Measurements from ENCODE around the gene ACSF2.
"Not testable (repeated sequence)": the region's sequence is repeated elsewhere in the genome, so short reads cannot be mapped to it uniquely, and the experiment has no call there.

Gene ACSF2

DNA sequence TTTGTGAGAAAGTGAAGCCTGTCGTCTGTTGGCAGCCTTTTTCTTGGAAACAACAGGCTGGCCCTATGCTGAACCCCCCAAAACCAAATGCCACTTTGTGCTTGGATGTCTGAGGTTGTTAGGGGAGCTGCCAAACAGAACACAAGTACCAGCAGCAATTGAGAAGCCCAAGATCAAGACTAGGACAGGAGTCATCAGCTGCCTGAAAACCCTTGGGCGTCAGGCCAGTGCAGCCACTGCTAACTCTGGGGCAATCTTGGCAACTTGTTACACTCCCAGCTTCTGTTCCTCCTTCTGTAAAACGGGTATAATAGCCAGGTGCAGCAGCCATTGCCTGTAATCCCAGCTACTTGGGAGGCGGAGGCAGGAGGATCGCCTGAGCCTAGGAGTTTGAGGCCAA lies 19.4 kb upstream of the ACSF2 start:
- no peak for TF ChIP-seq Cebpa-rat (IDR thresholded peaks at IDR 0.05)
- H3K9ac ChIP-seq: no peak overlapping the region
- no peaks in the 10 kb centered on the region for H3K9me3 ChIP-seq (replicated peaks in 1 of 11)
- H3K27ac ChIP-seq: no peak overlapping the region
- no peak overlapping the region for H3K4me3 ChIP-seq
- no peaks in the 10 kb centered on the region for H3K4me1 ChIP-seq
- H3K36me3 ChIP-seq: no peaks in the 10 kb centered on the region
- no peaks in the 10 kb centered on the region for H4K20me1 ChIP-seq
- no peak overlapping the region for H3K4me2 ChIP-seq
- no peaks in the 10 kb centered on the region for H3K27me3 ChIP-seq

- Histone ChIP-seq H3K9ac (no peak overlapping the region), H4K20me1 (no peaks in the 10 kb centered on the region), H3K27me3 (no peaks in the 10 kb centered on the region), H3K4me1 (no peaks in the 10 kb centered on the region), H3K27ac (no peak overlapping the region), H3K4me2 (no peak overlapping the region), H3K9me3 (replicated peaks in 1 of 11) (no peaks in the 10 kb centered on the region), H3K4me3 (no peak overlapping the region), H3K36me3 (no peaks in the 10 kb centered on the region)
- TF ChIP-seq Cebpa-rat (IDR thresholded peaks at IDR 0.05): no peak
Measured at GRCh38 chr17:50407921-50408320, 18.1 kb upstream of the ACSF2 start.

- no peak overlapping the region for H3K4me3 ChIP-seq
- TF ChIP-seq Cebpa-rat (IDR thresholded peaks at IDR 0.05): no peak
- no peaks in the 10 kb centered on the region for H3K36me3 ChIP-seq
- no peaks in the 10 kb centered on the region for H3K9me3 ChIP-seq (replicated peaks in 1 of 11)
- no peaks in the 10 kb centered on the region; a peak in 1 of 20 replicates for H3K4me1 ChIP-seq
- no peaks in the 10 kb centered on the region for H4K20me1 ChIP-seq
- H3K4me2 ChIP-seq: no peak overlapping the region
- H3K27me3 ChIP-seq: no peaks in the 10 kb centered on the region
- no peak overlapping the region for H3K27ac ChIP-seq
- no peak overlapping the region for H3K9ac ChIP-seq
Measured at GRCh38 chr17:50412188-50412732, 13.8 kb upstream of the ACSF2 start.

DNA sequence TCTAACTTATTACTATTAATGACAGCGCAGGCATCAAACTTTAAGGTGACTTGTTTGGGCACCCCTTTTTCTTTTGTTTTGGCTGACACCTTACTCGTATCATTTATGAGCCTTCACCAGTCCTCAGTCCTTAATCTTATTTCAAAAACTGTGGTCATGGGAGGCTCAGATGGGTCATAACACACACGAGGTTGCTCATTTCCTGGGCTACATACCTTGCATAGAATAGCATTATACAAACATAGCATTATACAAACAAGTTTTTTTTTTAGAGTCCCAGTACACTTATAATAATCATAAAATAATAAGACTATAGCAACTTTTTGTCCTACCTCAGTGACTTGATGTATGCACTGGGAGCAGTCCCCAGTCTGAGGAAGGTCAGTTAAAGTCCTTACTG lies 11.2 kb upstream of the ACSF2 start:
- Histone ChIP-seq H3K27me3 (no peaks in the 10 kb centered on the region), H3K4me1 (no peaks in the 10 kb centered on the region; a peak in 1 of 20 replicates), H4K20me1 (no peaks in the 10 kb centered on the region), H3K9me3 (replicated peaks in 1 of 11) (peaks cover 0 to 14% (median 14%) of the 10 kb centered on the region in 11 experiments; a peak in 19 of 22 replicates), H3K36me3 (no peaks in the 10 kb centered on the region; a peak in 1 of 22 replicates), H3K4me2 (no peak overlapping the region), H3K9ac (no peak overlapping the region), H3K27ac (no peak overlapping the region), H3K4me3 (no peak overlapping the region)
- TF ChIP-seq Cebpa-rat (IDR thresholded peaks at IDR 0.05): no peak

- H4K20me1 ChIP-seq, H3K4me3 ChIP-seq, H3K36me3 ChIP-seq, H3K9ac ChIP-seq, H3K27ac ChIP-seq, H3K4me2 ChIP-seq, H3K27me3 ChIP-seq: not testable (repeated sequence)
- peaks cover 0 to 22% (median 17%) of the 10 kb centered on the region in 11 experiments; a peak in 19 of 22 replicates for H3K9me3 ChIP-seq (replicated peaks in 1 of 11)
- H3K4me1 ChIP-seq: peaks cover 30 to 44% (median 35%) of the 10 kb centered on the region in 10 experiments
Measured at GRCh38 chr17:50419577-50419976, 6.4 kb upstream of the ACSF2 start.

- peaks cover 0 to 22% (median 17%) of the 10 kb centered on the region in 11 experiments; a peak in 19 of 22 replicates for H3K9me3 ChIP-seq (replicated peaks in 1 of 11)
- H3K27me3 ChIP-seq: no peaks in the 10 kb centered on the region
- peak overlapping the region; percentile 61 to 89 (median 82); a peak in 20 of 22 replicates for H3K27ac ChIP-seq
- H3K4me2 ChIP-seq: peak overlapping the region; percentile 74 to 94 (median 84)
- peak overlapping the region; percentile 37 to 62 (median 52); a peak in 15 of 20 replicates for H3K4me3 ChIP-seq
- H3K36me3 ChIP-seq: no peaks in the 10 kb centered on the region; a peak in 1 of 22 replicates
- TF ChIP-seq Cebpa-rat (IDR thresholded peaks at IDR 0.05): peak in 4 of 11 experiments; percentile 11 to 63 (median 49); a peak in 3 of 22 replicates
- peak overlapping the region in 10 of 11 experiments; percentile 55 to 79 (median 75); a peak in 19 of 22 replicates for H3K9ac ChIP-seq
- peaks cover 40 to 53% (median 44%) of the 10 kb centered on the region in 10 experiments for H3K4me1 ChIP-seq
- H4K20me1 ChIP-seq: no peaks in the 10 kb centered on the region
Measured at GRCh38 chr17:50420419-50421112, 5.5 kb upstream of the ACSF2 start.

DNA sequence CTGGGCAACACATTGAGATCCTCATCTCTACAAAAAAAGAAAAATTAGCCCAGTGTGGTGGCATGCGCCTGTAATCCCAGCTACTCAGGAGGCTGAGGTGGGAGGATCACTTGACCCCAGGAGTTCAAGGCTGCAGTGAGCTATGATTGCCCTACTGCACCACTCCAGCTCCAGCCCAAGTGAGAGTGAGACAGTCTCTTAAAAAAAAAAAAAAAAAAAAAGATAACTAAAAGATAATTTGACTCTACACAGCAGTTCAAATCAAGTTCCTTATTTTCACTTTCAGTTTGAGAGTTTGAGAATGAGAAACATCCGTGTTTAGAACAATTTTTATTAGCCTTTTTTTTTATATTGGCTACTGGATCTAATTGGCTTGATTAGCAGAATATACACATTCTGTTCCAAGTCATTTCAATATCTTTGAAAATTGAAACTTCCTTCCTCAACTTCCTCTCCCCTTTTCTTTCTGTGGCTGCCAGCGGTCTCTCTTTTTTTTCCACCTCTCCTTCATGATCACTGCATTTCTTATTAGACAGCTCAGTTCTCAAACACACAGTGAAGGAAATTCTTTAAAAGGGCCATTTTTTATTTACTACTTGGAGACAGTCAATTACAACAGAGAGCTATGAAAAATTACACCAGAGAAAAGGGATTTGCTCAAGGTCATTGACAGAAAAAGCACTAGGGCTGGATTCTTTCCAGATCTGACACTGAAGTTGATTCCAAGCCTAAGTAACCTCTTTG lies 4.5 kb upstream of the ACSF2 start:
- peak overlapping the region; percentile 61 to 89 (median 82) for H3K27ac ChIP-seq
- H3K4me2 ChIP-seq: peak overlapping the region; percentile 74 to 94 (median 84)
- peak overlapping the region; percentile 37 to 62 (median 52) for H3K4me3 ChIP-seq
- peaks cover 43 to 56% (median 47%) of the 10 kb centered on the region in 10 experiments for H3K4me1 ChIP-seq
- H3K9ac ChIP-seq: peak overlapping the region; percentile 55 to 79 (median 75); a peak in 21 of 22 replicates
- peaks cover 0 to 22% (median 17%) of the 10 kb centered on the region in 11 experiments; a peak in 19 of 22 replicates for H3K9me3 ChIP-seq (replicated peaks in 1 of 11)
- no peaks in the 10 kb centered on the region; a peak in 1 of 22 replicates for H3K36me3 ChIP-seq
- no peaks in the 10 kb centered on the region for H4K20me1 ChIP-seq
- no peaks in the 10 kb centered on the region for H3K27me3 ChIP-seq
- TF ChIP-seq Cebpa-rat (IDR thresholded peaks at IDR 0.05): no peak

GRCh38 chr17:50422738-50423137 lies 3.3 kb upstream of the ACSF2 start:
- no peak for TF ChIP-seq Cebpa-rat (IDR thresholded peaks at IDR 0.05)
- Histone ChIP-seq H3K4me2 (peak overlapping the region in 2 of 11 experiments; percentile 99; a peak in 1 of 22 replicates), H3K4me1 (peaks cover 55 to 68% (median 60%) of the 10 kb centered on the region in 10 experiments), H3K9ac (no peak overlapping the region), H3K27me3 (no peaks in the 10 kb centered on the region), H3K9me3 (replicated peaks in 1 of 11) (peaks cover 0 to 22% (median 17%) of the 10 kb centered on the region in 11 experiments; a peak in 19 of 22 replicates), H3K27ac (no peak overlapping the region; a peak in 1 of 22 replicates), H3K4me3 (no peak overlapping the region), H4K20me1 (no peaks in the 10 kb centered on the region; a peak in 1 of 22 replicates), H3K36me3 (no peaks in the 10 kb centered on the region; a peak in 1 of 22 replicates)
